Mucosa of rectum (tissue), 2 donors: ENCODE results near the gene S100P.

Source experiments
- H3K27ac ChIP-seq, 2 donors: one replicate each; pipeline ENCODE4 v1.7.0; 2013; ENCODE audit warnings: inconsistent platforms in 2 of 2, low read depth in 2 of 2, low read length in 2 of 2
- H3K27me3 ChIP-seq, 2 donors: one replicate each; pipeline ENCODE4 v1.7.0; 2013; ENCODE audit warnings: low read length in 2 of 2; ENCODE audit not compliant: control insufficient read depth in 2 of 2, insufficient read depth in 2 of 2
- H3K36me3 ChIP-seq, 2 donors: one replicate each; pipeline ENCODE4 v1.7.0; 2013; ENCODE audit warnings: low read length in 2 of 2; ENCODE audit not compliant: control insufficient read depth in 2 of 2, insufficient read depth in 2 of 2
- H3K4me1 ChIP-seq, 2 donors: one replicate each; pipeline ENCODE4 v1.7.0; 2013; ENCODE audit warnings: low read length in 2 of 2, mild to moderate bottlenecking in 1 of 2; ENCODE audit not compliant: control insufficient read depth in 2 of 2, insufficient read depth in 2 of 2
- H3K4me3 ChIP-seq, 2 donors: one replicate each; pipeline ENCODE4 v1.7.0; 2013; ENCODE audit warnings: low read length in 2 of 2
- H3K9ac ChIP-seq, 2 donors: one replicate each; pipeline ENCODE4 v1.7.0; 2013; ENCODE audit warnings: low read length in 2 of 2, low read depth in 1 of 2, mild to moderate bottlenecking in 1 of 2
- H3K9me3 ChIP-seq, 2 donors: one replicate each; pipeline ENCODE4 v1.7.0; 2013; ENCODE audit warnings: low read length in 2 of 2; ENCODE audit not compliant: control insufficient read depth in 2 of 2
- donor health status: healthy.
- donor health status: Normal muscosa, but diverticular disease.

Gene S100P

GRCh38 chr4:6697131-6697530, 3.5 kb downstream of the S100P start:
- H3K27me3 ChIP-seq = no peaks in the 10 kb centered on the region
- H3K36me3 ChIP-seq = peaks cover 0 to 4% of the 10 kb centered on the region in 2 donors
- no peak overlapping the region for H3K4me3 ChIP-seq
- H3K4me1 ChIP-seq = peaks cover 9 to 29% of the 10 kb centered on the region in 2 donors
- peak overlapping the region in 1 of 2 donors; percentile 39 for H3K27ac ChIP-seq
- H3K9ac ChIP-seq = no peak overlapping the region
- H3K9me3 ChIP-seq = no peaks in the 10 kb centered on the region

DNA sequence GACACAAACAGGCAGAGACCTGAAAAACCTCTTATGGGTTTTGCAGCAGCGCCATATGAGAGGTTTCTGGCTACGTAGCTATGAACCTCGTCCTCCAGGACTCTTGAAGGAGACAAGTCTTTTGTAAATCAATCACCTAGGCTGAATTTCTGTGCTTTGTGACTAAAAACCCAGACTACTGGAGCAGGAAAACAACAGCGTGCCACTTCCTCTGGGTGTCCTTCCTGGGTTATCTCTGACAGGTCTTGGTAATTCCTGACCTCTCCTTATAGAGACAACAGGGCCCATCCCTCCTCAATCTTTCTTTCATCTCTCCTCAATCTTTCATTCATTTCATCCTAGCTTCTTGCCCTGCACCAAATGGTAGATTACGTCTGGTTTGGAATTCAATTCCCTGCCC, 5.7 kb downstream of the S100P start:
- Histone ChIP-seq H3K36me3 (peaks cover 7 to 13% of the 10 kb centered on the region in 2 donors), H3K27ac (no peak overlapping the region), H3K27me3 (no peaks in the 10 kb centered on the region), H3K9ac (no peak overlapping the region), H3K4me1 (peaks cover 4 to 14% of the 10 kb centered on the region in 2 donors), H3K4me3 (no peak overlapping the region), H3K9me3 (no peaks in the 10 kb centered on the region)

- no peak overlapping the region for H3K27ac ChIP-seq
Measured at GRCh38 chr4:6699903-6700302, 6.2 kb downstream of the S100P start.

DNA sequence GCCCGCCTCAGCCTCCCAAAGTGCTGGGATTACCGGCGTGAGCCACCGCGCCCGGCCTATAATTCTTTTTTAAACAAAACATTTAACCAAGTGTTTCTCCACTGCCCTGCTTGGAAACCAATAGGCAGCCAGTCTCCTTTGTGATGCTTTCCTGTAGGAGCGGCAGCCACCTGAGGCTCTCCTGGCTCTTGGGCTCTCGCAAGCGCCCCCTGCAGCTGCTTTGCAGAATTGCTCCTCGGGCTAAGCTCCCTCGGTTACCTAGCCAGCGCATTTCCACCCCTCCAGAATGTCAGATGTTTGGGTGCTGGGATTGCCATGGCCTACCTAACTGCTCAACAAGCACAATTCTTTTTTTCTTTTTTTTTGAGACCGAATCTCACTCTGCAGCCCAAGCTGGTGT, 7.7 kb downstream of the S100P start:
- no peaks in the 10 kb centered on the region for H3K27me3 ChIP-seq
- H3K36me3 ChIP-seq = peaks cover 7 to 13% of the 10 kb centered on the region in 2 donors
- H3K4me1 ChIP-seq = peaks cover 0 to 2% of the 10 kb centered on the region in 2 donors
- H3K27ac ChIP-seq = no peak overlapping the region
- H3K9me3 ChIP-seq = no peaks in the 10 kb centered on the region
- no peak overlapping the region for H3K9ac ChIP-seq
- H3K4me3 ChIP-seq = no peak overlapping the region

More at GRCh38 chr4:6699903-6700302, 6.2 kb downstream of the S100P start:
- H3K9me3 ChIP-seq = no peaks in the 10 kb centered on the region
- H3K4me3 ChIP-seq = no peak overlapping the region
- H3K9ac ChIP-seq = no peak overlapping the region
- peaks cover 7 to 13% of the 10 kb centered on the region in 2 donors for H3K36me3 ChIP-seq
- peaks cover 2 to 14% of the 10 kb centered on the region in 2 donors for H3K4me1 ChIP-seq
- H3K27me3 ChIP-seq = no peaks in the 10 kb centered on the region

GRCh38 chr4:6702761-6703160, 9.1 kb downstream of the S100P start:
- Histone ChIP-seq H3K27me3 (no peaks in the 10 kb centered on the region), H3K9me3 (no peaks in the 10 kb centered on the region), H3K27ac (no peak overlapping the region), H3K4me1 (peaks cover 5 to 6% of the 10 kb centered on the region in 2 donors), H3K36me3 (peaks cover 7 to 20% of the 10 kb centered on the region in 2 donors), H3K9ac (no peak overlapping the region), H3K4me3 (no peak overlapping the region)

DNA sequence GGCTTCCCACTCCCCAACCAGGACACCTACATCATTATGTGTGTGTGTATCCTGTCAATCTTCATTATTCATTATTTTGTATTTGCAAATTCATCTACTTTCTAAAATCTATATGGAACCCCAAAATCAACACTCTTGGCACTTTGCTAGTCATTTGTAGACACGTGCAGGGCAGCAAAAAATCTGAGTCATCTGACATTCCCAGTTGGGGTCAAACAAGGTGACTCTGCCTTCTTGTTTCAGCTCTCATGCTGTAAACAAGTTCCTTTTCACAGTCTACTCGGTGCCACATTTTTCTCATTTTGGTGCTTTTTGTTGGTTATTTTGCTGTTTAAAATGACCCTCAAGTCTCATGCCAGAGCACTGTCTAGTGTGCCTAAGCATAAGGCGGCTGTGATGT, 10.1 kb downstream of the S100P start:
- Histone ChIP-seq H3K27me3 (no peaks in the 10 kb centered on the region), H3K27ac (no peak overlapping the region), H3K36me3 (peaks cover 7 to 20% of the 10 kb centered on the region in 2 donors), H3K9ac (no peak overlapping the region), H3K4me1 (peaks cover 15 to 16% of the 10 kb centered on the region in 2 donors), H3K9me3 (no peaks in the 10 kb centered on the region), H3K4me3 (no peak overlapping the region)

DNA sequence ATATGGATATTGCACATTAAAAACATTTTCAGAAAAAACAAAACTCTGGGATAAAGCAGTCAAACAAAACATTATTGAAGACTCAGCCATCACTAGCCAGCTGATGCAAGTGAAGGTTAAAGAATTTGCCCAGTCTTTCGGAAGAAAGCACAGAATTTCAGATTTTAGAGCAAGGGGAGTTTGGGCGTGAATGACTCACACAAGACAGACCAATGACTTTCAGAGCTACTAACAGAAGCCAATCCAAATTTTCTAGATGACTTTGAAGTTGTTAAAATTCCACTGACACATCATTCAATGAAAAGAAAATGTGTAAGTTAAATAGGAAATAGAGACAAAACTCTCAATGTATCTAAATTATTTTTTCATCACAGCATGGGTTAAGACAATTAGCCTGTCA, 12.0 kb downstream of the S100P start:
- Histone ChIP-seq H3K4me3 (no peak overlapping the region), H3K27me3 (no peaks in the 10 kb centered on the region), H3K4me1 (peaks cover 21 to 25% of the 10 kb centered on the region in 2 donors), H3K36me3 (peaks cover 7 to 16% of the 10 kb centered on the region in 2 donors), H3K27ac (no peak overlapping the region), H3K9ac (no peak overlapping the region), H3K9me3 (no peaks in the 10 kb centered on the region)

GRCh38 chr4:6706173-6706572, 12.5 kb downstream of the S100P start:
- peaks cover 21 to 25% of the 10 kb centered on the region in 2 donors for H3K4me1 ChIP-seq

GRCh38 chr4:6709230-6710114, 15.8 kb downstream of the S100P start, which contains the start of gene MRFAP1L1:
TSS of gene MRFAP1L1 (minus strand) at chr4:6709865. CDS start at chr4:6709629, 236 bp downstream.
- Histone ChIP-seq H3K9me3 (no peaks in the 10 kb centered on the region), H3K9ac (peak within 1 kb of the TSS; percentile 83 to 89), H3K4me3 (peak within 1 kb of the TSS; percentile 84 to 97), H3K36me3 (peaks cover 0 to 7% of the 10 kb centered on the region in 2 donors), H3K27me3 (no peaks in the 10 kb centered on the region), H3K27ac (peak within 1 kb of the TSS; percentile 82 to 92), H3K4me1 (peaks cover 21 to 25% of the 10 kb centered on the region in 2 donors)

More at GRCh38 chr4:6706173-6706572, 12.5 kb downstream of the S100P start:
- Histone ChIP-seq H3K9ac (no peak overlapping the region), H3K27me3 (no peaks in the 10 kb centered on the region), H3K36me3 (peaks cover 7 to 16% of the 10 kb centered on the region in 2 donors), H3K9me3 (no peaks in the 10 kb centered on the region), H3K4me3 (no peak overlapping the region), H3K27ac (no peak overlapping the region)

GRCh38 chr4:6710282-6710681, 16.6 kb downstream of the S100P start:
- Histone ChIP-seq H3K27ac (peak overlapping the region; percentile 41 to 92), H3K9me3 (no peaks in the 10 kb centered on the region), H3K4me1 (peaks cover 21 to 25% of the 10 kb centered on the region in 2 donors), H3K9ac (peak overlapping the region; percentile 82 to 83), H3K4me3 (peak overlapping the region; percentile 84 to 97), H3K27me3 (no peaks in the 10 kb centered on the region), H3K36me3 (peaks cover 0 to 7% of the 10 kb centered on the region in 2 donors)
